ENCODE results near the gene KATNB1.
"Not testable (repeated sequence)": the region's sequence is repeated elsewhere in the genome, so short reads cannot be mapped to it uniquely, and the experiment has no call there.

Gene KATNB1

DNA sequence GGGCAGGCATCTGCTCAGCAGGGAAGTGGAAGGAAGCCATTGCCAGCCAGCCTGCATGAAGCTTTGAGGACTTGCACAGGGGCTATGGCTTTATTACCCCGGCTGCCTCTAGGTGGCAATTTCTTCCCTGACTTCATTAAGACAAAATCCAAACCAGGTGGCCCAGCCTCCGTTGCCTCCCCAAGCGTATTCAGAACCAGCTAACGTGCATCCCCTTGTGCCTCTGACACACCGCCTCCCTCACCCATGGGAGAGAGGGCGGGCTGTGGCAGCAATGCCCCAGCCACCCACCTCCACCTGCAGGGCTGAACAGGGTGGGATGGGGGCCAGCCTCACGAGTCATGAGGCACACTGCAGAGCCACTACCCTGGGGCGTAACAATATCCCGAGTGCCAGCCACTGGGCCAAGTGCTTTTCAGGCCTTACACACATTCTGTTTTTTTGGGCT is 59.9 kb downstream of the KATNB1 start:
- Histone ChIP-seq H2AK5ac (ENCODE audit: low read length) (no peak overlapping the region), H3K56ac (ENCODE audit: low read length) (peak overlapping the region; percentile 76), H3K27me3 (ENCODE audit: insufficient read depth, low read length, poor library complexity) (no peaks in the 10 kb centered on the region), H3K4me3 (ENCODE audit: low read length) (no peak overlapping the region), H2BK5ac (ENCODE audit: low read length) (no peak overlapping the region), H3K36me3 (ENCODE audit: control insufficient read depth, insufficient read depth, low read length) (peaks cover 3% of the 10 kb centered on the region), H3K4me2 (ENCODE audit: low read length) (no peak overlapping the region), H3K18ac (ENCODE audit: low read length) (no peak overlapping the region), H2BK120ac (ENCODE audit: low read depth, low read length) (no peak overlapping the region), H3K79me1 (ENCODE audit: low read length) (peaks cover 9% of the 10 kb centered on the region), H3K23ac (ENCODE audit: low read length) (no peak overlapping the region), H3K4ac (ENCODE audit: low read depth, low read length) (no peak overlapping the region), H3K4me1 (ENCODE audit: control insufficient read depth, low read depth, low read length) (peaks cover 28% of the 10 kb centered on the region), H3K9ac (ENCODE audit: low read length) (peak overlapping the region; percentile 34), H3K27ac (ENCODE audit: low read depth, low read length) (no peak overlapping the region), H2BK15ac (replicated peaks; ENCODE audit: low read depth) (no peak overlapping the region), H3K79me2 (ENCODE audit: control insufficient read depth, insufficient read depth, low read length) (peaks cover 3% of the 10 kb centered on the region), H4K5ac (ENCODE audit: low read length) (no peak overlapping the region), H4K8ac (ENCODE audit: low read depth, low read length) (no peak overlapping the region)
- no CpG with 5 or more reads among the region's 9 CpGs for WGBS (ENCODE audit: extremely low coverage, insufficient coverage, low lambda C conversion rate)
- DNase-seq, result peak; percentile 90

DNA sequence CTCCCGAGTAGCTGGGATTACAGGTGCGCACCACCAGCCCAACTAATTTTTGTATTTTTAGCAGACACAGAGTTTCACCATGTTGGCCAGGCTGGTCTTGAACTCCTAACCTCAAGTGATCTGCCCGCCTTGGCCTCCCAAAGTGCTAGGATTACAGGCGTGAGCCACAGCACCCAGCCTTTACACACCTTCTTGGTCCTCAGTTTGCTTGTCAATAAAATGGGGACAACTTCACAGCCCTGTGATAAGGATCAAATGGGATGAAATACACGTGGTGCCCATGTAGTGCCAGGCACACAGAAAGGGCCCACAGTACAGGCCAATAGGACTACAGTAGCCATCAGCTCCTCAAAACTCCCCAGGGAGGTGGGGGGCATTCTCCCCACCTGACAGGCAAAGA is 60.4 kb downstream of the KATNB1 start:
- H3K36me3 ChIP-seq (ENCODE audit: control insufficient read depth, insufficient read depth, low read length); H3K27ac ChIP-seq (ENCODE audit: low read depth, low read length); H3K56ac ChIP-seq (ENCODE audit: low read length); H3K4me3 ChIP-seq (ENCODE audit: low read length); H2AK5ac ChIP-seq (ENCODE audit: low read length); H3K23ac ChIP-seq (ENCODE audit: low read length); H3K4me2 ChIP-seq (ENCODE audit: low read length); H3K18ac ChIP-seq (ENCODE audit: low read length); H3K79me2 ChIP-seq (ENCODE audit: control insufficient read depth, insufficient read depth, low read length); H3K27me3 ChIP-seq (ENCODE audit: insufficient read depth, low read length, poor library complexity); H3K79me1 ChIP-seq (ENCODE audit: low read length); H3K4ac ChIP-seq (ENCODE audit: low read depth, low read length); DNase-seq; H2BK15ac ChIP-seq (replicated peaks; ENCODE audit: low read depth); H4K8ac ChIP-seq (ENCODE audit: low read depth, low read length); H2BK5ac ChIP-seq (ENCODE audit: low read length); H2BK120ac ChIP-seq (ENCODE audit: low read depth, low read length); H4K5ac ChIP-seq (ENCODE audit: low read length); H3K9ac ChIP-seq (ENCODE audit: low read length): not testable (repeated sequence)
- no CpG with 5 or more reads among the region's 5 CpGs for WGBS (ENCODE audit: extremely low coverage, insufficient coverage, low lambda C conversion rate)
- H3K4me1 ChIP-seq (ENCODE audit: control insufficient read depth, low read depth, low read length), result peaks cover 32% of the 10 kb centered on the region

DNA sequence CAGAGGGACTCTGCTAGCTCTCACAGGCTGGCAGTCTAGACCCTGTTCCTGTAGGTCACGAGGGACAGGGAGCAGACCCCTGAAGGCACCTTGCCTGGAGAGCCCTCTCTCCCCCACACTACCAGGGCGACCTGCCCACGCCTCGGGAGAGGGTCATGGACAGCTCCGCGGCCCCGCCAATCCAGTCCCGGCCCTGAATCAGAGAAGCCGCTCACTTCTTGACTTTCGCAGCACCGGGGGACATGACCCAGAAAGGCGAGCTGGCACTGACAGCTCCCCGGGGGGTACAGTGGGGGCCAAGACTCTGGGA is 61.6 kb downstream of the KATNB1 start:
- Histone ChIP-seq H3K9ac (ENCODE audit: low read length) (peak overlapping the region; percentile 72), H3K4me2 (ENCODE audit: low read length) (no peak overlapping the region), H3K27ac (ENCODE audit: low read depth, low read length) (peak overlapping the region; percentile 45), H3K79me2 (ENCODE audit: control insufficient read depth, insufficient read depth, low read length) (peaks cover 8% of the 10 kb centered on the region), H3K56ac (ENCODE audit: low read length) (peak overlapping the region; percentile 85), H3K36me3 (ENCODE audit: control insufficient read depth, insufficient read depth, low read length) (no peaks in the 10 kb centered on the region), H3K23ac (ENCODE audit: low read length) (peak overlapping the region; percentile 69), H3K4ac (ENCODE audit: low read depth, low read length) (peak overlapping the region; percentile 41), H3K18ac (ENCODE audit: low read length) (peak overlapping the region; percentile 34), H4K5ac (ENCODE audit: low read length) (no peak overlapping the region), H4K8ac (ENCODE audit: low read depth, low read length) (no peak overlapping the region), H3K4me1 (ENCODE audit: control insufficient read depth, low read depth, low read length) (peaks cover 33% of the 10 kb centered on the region), H2AK5ac (ENCODE audit: low read length) (no peak overlapping the region), H3K79me1 (ENCODE audit: low read length) (peaks cover 10% of the 10 kb centered on the region), H3K4me3 (ENCODE audit: low read length) (no peak overlapping the region), H2BK5ac (ENCODE audit: low read length) (peak overlapping the region; percentile 81), H3K27me3 (ENCODE audit: insufficient read depth, low read length, poor library complexity) (no peaks in the 10 kb centered on the region), H2BK120ac (ENCODE audit: low read depth, low read length) (no peak overlapping the region), H2BK15ac (replicated peaks; ENCODE audit: low read depth) (no peak overlapping the region)
- no CpG with 5 or more reads among the region's 13 CpGs for WGBS (ENCODE audit: extremely low coverage, insufficient coverage, low lambda C conversion rate)
- DNase-seq, result no peak

DNA sequence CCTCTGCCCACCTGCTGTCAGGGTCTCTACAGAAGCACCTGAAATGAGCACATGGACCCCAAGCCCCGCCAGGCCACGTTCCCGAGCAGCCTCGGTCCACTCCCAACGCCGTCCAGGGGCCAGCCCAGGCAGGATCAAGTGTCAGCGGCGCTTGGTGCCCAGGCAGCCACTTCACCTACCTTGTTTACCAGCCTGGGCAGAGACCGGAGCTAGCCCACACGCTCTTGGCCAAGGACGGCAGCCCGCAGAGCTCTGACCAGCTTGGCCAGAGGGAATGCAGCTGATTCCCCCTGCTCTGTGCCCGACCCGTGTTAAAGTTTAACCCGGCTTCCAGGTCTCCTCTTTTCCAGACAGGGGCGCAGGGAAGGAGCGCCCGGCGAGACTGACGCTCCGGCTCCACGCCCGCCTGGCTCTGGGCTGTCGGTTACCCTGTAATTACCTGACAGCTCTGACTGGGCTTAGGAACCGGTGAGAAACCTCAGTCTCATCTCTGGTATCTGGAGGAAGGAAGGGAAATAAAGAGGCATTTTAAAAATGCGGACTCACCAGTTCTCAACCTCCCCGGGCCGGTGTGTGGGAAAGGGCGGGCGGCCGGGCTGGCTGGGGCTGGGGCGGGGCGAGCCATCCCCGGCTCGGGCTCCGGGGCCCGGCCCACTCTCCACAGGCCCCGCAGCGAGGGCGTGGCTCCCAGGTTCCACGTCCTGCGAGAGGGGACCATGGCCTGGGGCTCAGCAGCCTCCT is 62.1 kb downstream of the KATNB1 start:
- peak overlapping the region; percentile 71 for H3K4me2 ChIP-seq (ENCODE audit: low read length)
- no CpG with 5 or more reads among the region's 42 CpGs for WGBS (ENCODE audit: extremely low coverage, insufficient coverage, low lambda C conversion rate)
- H2BK5ac ChIP-seq (ENCODE audit: low read length), result peak overlapping the region; percentile 81
- no peak overlapping the region for H3K23ac ChIP-seq (ENCODE audit: low read length)
- no peak overlapping the region for H4K5ac ChIP-seq (ENCODE audit: low read length)
- peak; percentile 92 for DNase-seq
- no peaks in the 10 kb centered on the region for H3K36me3 ChIP-seq (ENCODE audit: control insufficient read depth, insufficient read depth, low read length)
- H3K18ac ChIP-seq (ENCODE audit: low read length), result peak overlapping the region; percentile 46
- peak overlapping the region; percentile 45 for H3K27ac ChIP-seq (ENCODE audit: low read depth, low read length)
- peaks cover 10% of the 10 kb centered on the region for H3K79me1 ChIP-seq (ENCODE audit: low read length)
- no peak overlapping the region for H3K4me3 ChIP-seq (ENCODE audit: low read length)
- H3K4ac ChIP-seq (ENCODE audit: low read depth, low read length), result peak overlapping the region; percentile 41
- no peaks in the 10 kb centered on the region for H3K27me3 ChIP-seq (ENCODE audit: insufficient read depth, low read length, poor library complexity)
- H3K79me2 ChIP-seq (ENCODE audit: control insufficient read depth, insufficient read depth, low read length), result peaks cover 8% of the 10 kb centered on the region
- H2BK120ac ChIP-seq (ENCODE audit: low read depth, low read length), result no peak overlapping the region
- H2BK15ac ChIP-seq (replicated peaks; ENCODE audit: low read depth), result no peak overlapping the region
- H3K9ac ChIP-seq (ENCODE audit: low read length), result peak overlapping the region; percentile 72
- H4K8ac ChIP-seq (ENCODE audit: low read depth, low read length), result no peak overlapping the region
- peak overlapping the region; percentile 73 for H2AK5ac ChIP-seq (ENCODE audit: low read length)
- H3K4me1 ChIP-seq (ENCODE audit: control insufficient read depth, low read depth, low read length), result peaks cover 35% of the 10 kb centered on the region
- H3K56ac ChIP-seq (ENCODE audit: low read length), result peak overlapping the region; percentile 85

DNA sequence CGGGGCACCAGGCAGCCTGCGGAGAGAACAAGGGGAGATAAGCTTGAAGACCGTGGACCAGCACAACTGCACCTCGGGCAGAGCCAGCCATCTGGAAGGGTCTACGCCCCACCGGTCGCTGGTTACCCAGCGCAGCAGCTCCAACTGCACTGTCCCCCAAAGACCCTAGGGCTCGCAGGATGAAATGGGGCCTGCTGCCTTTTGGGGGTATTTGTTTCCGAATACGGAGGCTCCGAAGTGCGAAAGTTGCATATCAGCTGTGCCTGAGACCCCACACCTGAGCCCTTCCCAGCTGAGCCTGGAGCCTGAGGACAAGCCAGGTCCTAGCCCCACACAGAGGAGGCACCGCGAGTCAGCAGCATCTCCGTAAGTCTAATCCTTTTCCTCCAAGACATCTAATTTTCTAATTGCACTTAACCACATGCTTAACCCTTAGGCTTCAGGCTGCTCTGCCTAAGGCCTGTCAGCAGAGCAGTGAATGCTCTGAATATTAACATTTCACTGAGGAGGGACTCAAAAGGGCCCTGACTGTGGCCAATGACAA is 62.8 kb downstream of the KATNB1 start:
- no peaks in the 10 kb centered on the region for H3K36me3 ChIP-seq (ENCODE audit: control insufficient read depth, insufficient read depth, low read length)
- peak overlapping the region; percentile 46 for H3K18ac ChIP-seq (ENCODE audit: low read length)
- H3K4ac ChIP-seq (ENCODE audit: low read depth, low read length), result no peak overlapping the region
- H2BK15ac ChIP-seq (replicated peaks; ENCODE audit: low read depth), result no peak overlapping the region
- H3K9ac ChIP-seq (ENCODE audit: low read length), result peak overlapping the region; percentile 41
- H3K27me3 ChIP-seq (ENCODE audit: insufficient read depth, low read length, poor library complexity), result no peaks in the 10 kb centered on the region
- peaks cover 8% of the 10 kb centered on the region for H3K79me2 ChIP-seq (ENCODE audit: control insufficient read depth, insufficient read depth, low read length)
- H2AK5ac ChIP-seq (ENCODE audit: low read length), result no peak overlapping the region
- H3K23ac ChIP-seq (ENCODE audit: low read length), result no peak overlapping the region
- H3K4me3 ChIP-seq (ENCODE audit: low read length), result no peak overlapping the region
- no peak overlapping the region for H4K5ac ChIP-seq (ENCODE audit: low read length)
- DNase-seq, result no peak
- H2BK120ac ChIP-seq (ENCODE audit: low read depth, low read length), result no peak overlapping the region
- WGBS (ENCODE audit: extremely low coverage, insufficient coverage, low lambda C conversion rate), result no CpG with 5 or more reads among the region's 16 CpGs
- H2BK5ac ChIP-seq (ENCODE audit: low read length), result peak overlapping the region; percentile 12
- H3K27ac ChIP-seq (ENCODE audit: low read depth, low read length), result peak overlapping the region; percentile 44
- H3K4me1 ChIP-seq (ENCODE audit: control insufficient read depth, low read depth, low read length), result peaks cover 37% of the 10 kb centered on the region
- H3K79me1 ChIP-seq (ENCODE audit: low read length), result peaks cover 10% of the 10 kb centered on the region
- H3K56ac ChIP-seq (ENCODE audit: low read length), result peak overlapping the region; percentile 73
- H3K4me2 ChIP-seq (ENCODE audit: low read length), result peak overlapping the region; percentile 35
- H4K8ac ChIP-seq (ENCODE audit: low read depth, low read length), result no peak overlapping the region

Data from mesendoderm (in vitro differentiated cells).